Tibial nerve (tissue), 4 donors: ENCODE measurements around the gene PRKCH. TPM values are rescaled to one million over a fixed set of nuclear protein-coding genes. Genes with fewer than 3 reads are reported as not detected.
"Not testable (repeated sequence)": the region's sequence is repeated elsewhere in the genome, so short reads cannot be mapped to it uniquely, and the experiment has no call there.

ENCODE experiments used
- DNase-seq, 2 donors: peaks; one replicate each; pipeline ENCODE4 v3.0.0-alpha.2; 2019; ENCODE audit warnings: low spot score in 2 of 2
- H3K27ac ChIP-seq, 4 donors: fragments of 200-600 bp; sonication (generic) in 3 of 4; one replicate each; pipeline ENCODE4 v1.5.1; 2017 to 2019; ENCODE audit warnings: mild to moderate bottlenecking in 1 of 4
- H3K27me3 ChIP-seq, 2 donors: fragments of 200-600 bp; sonication (generic) in 1 of 2; one replicate each; pipeline versions ENCODE4 v1.5.1 to v1.6.0; 2017 to 2019
- H3K36me3 ChIP-seq, 3 donors: fragments of 200-600 bp; sonication (generic); one replicate each; pipeline ENCODE4 v1.5.1; 2018 to 2019
- H3K4me1 ChIP-seq, 4 donors: fragments of 200-600 bp; sonication (generic) in 3 of 4; one replicate each; pipeline ENCODE4 v1.5.1; 2017 to 2019
- H3K4me3 ChIP-seq, 4 donors: fragments of 200-600 bp; sonication (generic) in 3 of 4; one replicate each; pipeline ENCODE4 v1.5.1; 2017 to 2019; ENCODE audit warnings: mild to moderate bottlenecking in 1 of 4, moderate library complexity in 1 of 4
- H3K9me3 ChIP-seq, 4 donors: fragments of 200-600 bp; sonication (generic) in 3 of 4; one replicate each; pipeline ENCODE4 v1.5.1; 2017 to 2019
- CTCF ChIP-seq, 5 experiments: fragments of 200-600 bp in 3 of 5; fragments of 450-650 bp in 2 of 5; sonication (generic) in 3 of 5; IDR thresholded peaks; one replicate each; pipeline ENCODE4 v1.5.1; 2016 to 2019; ENCODE audit warnings: antibody characterized with exemption in 5 of 5, mild to moderate bottlenecking in 3 of 5, moderate library complexity in 2 of 5
- EP300 ChIP-seq, 2 donors: sonication (generic); formaldehyde crosslinking; IDR thresholded peaks; one replicate each; pipeline ENCODE4 v1.6.1; 2017; ENCODE audit warnings: antibody characterized with exemption in 2 of 2, mild to moderate bottlenecking in 1 of 2
- POLR2A ChIP-seq, 2 donors: fragments of 450-650 bp; IDR thresholded peaks; one replicate each; pipeline ENCODE4 v1.6.1; 2017; ENCODE audit warnings: antibody characterized with exemption in 2 of 2, mild to moderate bottlenecking in 2 of 2, moderate library complexity in 2 of 2
- WGBS, 2 donors: methylation state at CpG; one replicate each; pipeline ENCODE4 v1.1.5; 2018; 5-methylcytosine and 5-hydroxymethylcytosine counted together
- total RNA-seq, 4 donors: library from RNA; depleted of rRNA; stranded (reverse); fragments of >200 nt; gene quantifications; one replicate each; pipeline ENCODE4 v1.1.0, GENCODE V29; 2016

Gene PRKCH
- total RNA-seq, 4 donors from 2014 or later = 26.4 to 33.9 (median 29.2) TPM

- DNase-seq = no peak
- Histone ChIP-seq H3K9me3 (no peaks in the 10 kb centered on the region), H3K4me1 (peaks cover 0 to 19% (median 17%) of the 10 kb centered on the region in 4 donors), H3K36me3 (no peaks in the 10 kb centered on the region), H3K27me3 (no peaks in the 10 kb centered on the region), H3K27ac (no peak overlapping the region), H3K4me3 (no peak overlapping the region)
- TF ChIP-seq POLR2A (IDR thresholded peaks at IDR 0.05) (no peak), CTCF (IDR thresholded peaks at IDR 0.05) (no peak), EP300 (IDR thresholded peaks at IDR 0.05) (no peak)
- 62 to 66% methylated on average over 9 of the region's 9 CpGs for WGBS, 2 donors
Observed at GRCh38 chr14:61528591-61529021, 207.2 kb downstream of the PRKCH start.

GRCh38 chr14:61529360-61529759 is 208.0 kb downstream of the PRKCH start:
- 96 to 98% methylated on average over 3 to 4 of the region's 5 CpGs for WGBS, 2 donors

GRCh38 chr14:61530296-61530695 is 208.9 kb downstream of the PRKCH start:
- DNase-seq = no peak
- H3K27ac ChIP-seq = no peak overlapping the region
- no peaks in the 10 kb centered on the region for H3K27me3 ChIP-seq
- H3K9me3 ChIP-seq = no peaks in the 10 kb centered on the region
- no peak overlapping the region for H3K4me3 ChIP-seq
- TF ChIP-seq EP300 (IDR thresholded peaks at IDR 0.05) = no peak
- TF ChIP-seq POLR2A (IDR thresholded peaks at IDR 0.05) = no peak
- no peak for TF ChIP-seq CTCF (IDR thresholded peaks at IDR 0.05)
- H3K4me1 ChIP-seq = peaks cover 0 to 4% (median under 1%) of the 10 kb centered on the region in 4 donors
- WGBS, 2 donors = 79 to 82% methylated on average over 6 of the region's 6 CpGs
- no peaks in the 10 kb centered on the region for H3K36me3 ChIP-seq

More at GRCh38 chr14:61529360-61529759, 208.0 kb downstream of the PRKCH start:
- not testable (repeated sequence) for DNase-seq, H3K36me3 ChIP-seq, H3K4me3 ChIP-seq, H3K9me3 ChIP-seq, H3K27me3 ChIP-seq, H3K27ac ChIP-seq
- H3K4me1 ChIP-seq = peaks cover 0 to 13% (median 10%) of the 10 kb centered on the region in 4 donors

GRCh38 chr14:61530896-61531295 is 209.5 kb downstream of the PRKCH start:
- Histone ChIP-seq H3K27ac (no peak overlapping the region), H3K4me3 (no peak overlapping the region), H3K27me3 (no peaks in the 10 kb centered on the region), H3K36me3 (no peaks in the 10 kb centered on the region), H3K9me3 (no peaks in the 10 kb centered on the region), H3K4me1 (peaks cover 0 to under 1% (median 0%) of the 10 kb centered on the region in 4 donors)
- DNase-seq = no peak
- TF ChIP-seq POLR2A (IDR thresholded peaks at IDR 0.05) = no peak
- no peak for TF ChIP-seq CTCF (IDR thresholded peaks at IDR 0.05)
- TF ChIP-seq EP300 (IDR thresholded peaks at IDR 0.05) = no peak
- 73 to 81% methylated on average over 5 of the region's 5 CpGs for WGBS, 2 donors

- no peak overlapping the region for H3K27ac ChIP-seq
- no peaks in the 10 kb centered on the region for H3K27me3 ChIP-seq
- TF ChIP-seq POLR2A (IDR thresholded peaks at IDR 0.05) (no peak), EP300 (IDR thresholded peaks at IDR 0.05) (no peak), CTCF (IDR thresholded peaks at IDR 0.05) (no peak)
- no peaks in the 10 kb centered on the region for H3K4me1 ChIP-seq
- 59 to 62% methylated on average over 5 of the region's 5 CpGs for WGBS, 2 donors
- H3K9me3 ChIP-seq = no peaks in the 10 kb centered on the region
- no peak for DNase-seq
- H3K4me3 ChIP-seq = no peak overlapping the region
- no peaks in the 10 kb centered on the region for H3K36me3 ChIP-seq
Observed at GRCh38 chr14:61531465-61532122, 210.2 kb downstream of the PRKCH start.
